ENCODE results near the gene UQCR10.
A peak's percentile ranks its signal among the peaks of the same experiment; 100 is the strongest.

Gene UQCR10

GRCh38 chr22:29757096-29757495, 10.1 kb upstream of the UQCR10 start:
- no peak overlapping the region for H3K4me3 ChIP-seq (ENCODE audit: low read depth, low read length)
- no peak for DNase-seq (ENCODE audit: low read depth)

- H3K4me3 ChIP-seq (ENCODE audit: low read depth, low read length): no peak overlapping the region
- no peak for DNase-seq (ENCODE audit: low read depth)
Observed at GRCh38 chr22:29758068-29758622, 9.0 kb upstream of the UQCR10 start.

GRCh38 chr22:29758959-29759358, 8.2 kb upstream of the UQCR10 start:
- no peak overlapping the region for H3K4me3 ChIP-seq (ENCODE audit: low read depth, low read length)
- no peak for DNase-seq (ENCODE audit: low read depth)

- no peak for DNase-seq (ENCODE audit: low read depth)
- H3K4me3 ChIP-seq (ENCODE audit: low read depth, low read length): no peak overlapping the region
Observed at GRCh38 chr22:29762263-29762662, 4.9 kb upstream of the UQCR10 start.

- DNase-seq (ENCODE audit: low read depth): no peak
- peak overlapping the region; percentile 75 for H3K4me3 ChIP-seq (ENCODE audit: low read depth, low read length)
Observed at GRCh38 chr22:29765905-29766631, 1.1 kb upstream of the UQCR10 start.

- peak; percentile 90 for DNase-seq (ENCODE audit: low read depth)
Observed at GRCh38 chr22:29766632-29767170, 468 bp upstream of the UQCR10 start, which contains the start of gene ZMAT5. TSS of gene ZMAT5 (minus strand) at chr22:29767007. CDS start at chr22:29748544, 18,463 bp downstream.

GRCh38 chr22:29768052-29768693, 1.0 kb downstream of the UQCR10 start:
- no peak for DNase-seq (ENCODE audit: low read depth)
- H3K4me3 ChIP-seq (ENCODE audit: low read depth, low read length): peak overlapping the region; percentile 75

More at GRCh38 chr22:29766632-29767170, 468 bp upstream of the UQCR10 start, which contains the start of gene ZMAT5:
- H3K4me3 ChIP-seq (ENCODE audit: low read depth, low read length): peak within 1 kb of the TSS; percentile 75

GRCh38 chr22:29769723-29770321, 2.7 kb downstream of the UQCR10 start:
- no peak overlapping the region for H3K4me3 ChIP-seq (ENCODE audit: low read depth, low read length)
- DNase-seq (ENCODE audit: low read depth): no peak

GRCh38 chr22:29772170-29772641, 5.0 kb downstream of the UQCR10 start:
- H3K4me3 ChIP-seq (ENCODE audit: low read depth, low read length): no peak overlapping the region
- peak; percentile 39 for DNase-seq (ENCODE audit: low read depth)

GRCh38 chr22:29773233-29773632, 6.1 kb downstream of the UQCR10 start:
- peak; percentile 22 for DNase-seq (ENCODE audit: low read depth)
- H3K4me3 ChIP-seq (ENCODE audit: low read depth, low read length): no peak overlapping the region

GRCh38 chr22:29780220-29780619, 13.1 kb downstream of the UQCR10 start:
- no peak overlapping the region for H3K4me3 ChIP-seq (ENCODE audit: low read depth, low read length)
- no peak for DNase-seq (ENCODE audit: low read depth)

GRCh38 chr22:29780748-29781676, 13.8 kb downstream of the UQCR10 start:
- H3K4me3 ChIP-seq (ENCODE audit: low read depth, low read length): no peak overlapping the region
- peak; percentile 61 for DNase-seq (ENCODE audit: low read depth)

- no peak overlapping the region for H3K4me3 ChIP-seq (ENCODE audit: low read depth, low read length)
- no peak for DNase-seq (ENCODE audit: low read depth)
Observed at GRCh38 chr22:29782061-29782845, 15.1 kb downstream of the UQCR10 start.

- DNase-seq (ENCODE audit: low read depth): no peak
- H3K4me3 ChIP-seq (ENCODE audit: low read depth, low read length): no peak overlapping the region
Observed at GRCh38 chr22:29784451-29785361, 17.5 kb downstream of the UQCR10 start.

GRCh38 chr22:29786031-29786430, 18.9 kb downstream of the UQCR10 start:
- no peak overlapping the region for H3K4me3 ChIP-seq (ENCODE audit: low read depth, low read length)
- no peak for DNase-seq (ENCODE audit: low read depth)

GRCh38 chr22:29787371-29787980, 20.3 kb downstream of the UQCR10 start:
- DNase-seq (ENCODE audit: low read depth): no peak
- H3K4me3 ChIP-seq (ENCODE audit: low read depth, low read length): no peak overlapping the region

Data from skeletal muscle cell (primary cell).